ENCODE measurements around the gene AK3.

DNA sequence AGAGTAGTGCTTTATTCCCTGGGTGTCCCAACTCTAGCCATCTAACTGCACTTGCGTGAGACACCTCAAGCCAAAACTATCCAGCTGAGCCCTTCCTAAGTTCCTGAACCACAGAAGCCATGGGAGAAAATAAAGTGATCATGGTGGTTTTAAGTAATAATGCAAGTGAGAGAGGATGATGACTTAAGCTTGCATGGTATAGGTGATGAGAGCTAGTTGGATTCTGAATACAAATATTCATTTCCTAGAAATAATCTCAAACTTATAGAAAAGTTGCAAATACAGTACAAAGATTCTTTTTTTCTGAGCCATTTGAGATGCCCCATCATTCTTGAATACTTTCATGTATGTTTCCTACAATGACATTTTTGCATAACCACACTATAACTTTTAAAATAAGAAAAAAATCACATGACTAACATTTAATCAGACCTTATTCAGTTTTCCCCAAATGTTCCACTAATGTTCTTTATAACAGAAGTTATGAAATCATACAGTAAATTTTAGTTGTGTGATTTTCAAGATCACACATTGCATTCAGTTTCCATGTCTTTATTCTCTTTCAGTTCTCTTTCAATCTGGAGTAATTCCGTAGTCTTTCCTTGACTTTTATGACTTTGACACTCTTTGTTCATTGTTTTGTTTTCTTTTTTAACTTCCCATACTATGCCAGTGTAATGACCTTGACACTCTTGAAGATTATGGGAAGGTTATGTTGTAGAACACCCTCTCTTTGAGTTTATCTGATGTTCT lies 5.5 kb upstream of the AK3 start:
- TF ChIP-seq U2AF2 (optimal IDR thresholded peaks at IDR 0.05; ENCODE audit: low read depth, low read length) (no peak), ETV6 (IDR thresholded peaks at IDR 0.05; ENCODE audit: borderline replicate concordance in 1 of 2, low read depth in 2 of 2, low read length in 1 of 2) (no peak), ETV6 (CRISPR knock-in tag; IDR thresholded peaks at IDR 0.05; ENCODE audit: borderline replicate concordance) (no peak), TBP (optimal IDR thresholded peaks at IDR 0.05; ENCODE audit: low read depth, low read length) (no peak), ZZZ3 (IDR thresholded peaks at IDR 0.05) (no peak), EP300 (IDR thresholded peaks at IDR 0.05; ENCODE audit: low read length) (no peak), NFYB (IDR thresholded peaks at IDR 0.05; ENCODE audit: extremely low read depth, insufficient read length) (no peak), ZNF79 (CRISPR knock-in tag; IDR thresholded peaks at IDR 0.05; ENCODE audit: low read depth) (no peak), BMI1 (IDR thresholded peaks at IDR 0.05; ENCODE audit: low read length) (no peak), FOXK2 (conservative IDR thresholded peaks at IDR 0.05 in 1 of 2, IDR thresholded peaks at IDR 0.05 in 1 of 2; ENCODE audit: low read depth in 2 of 2) (no peak), NFIC (IDR thresholded peaks at IDR 0.05) (no peak)
- TF ChIP-seq, protein P1, sequence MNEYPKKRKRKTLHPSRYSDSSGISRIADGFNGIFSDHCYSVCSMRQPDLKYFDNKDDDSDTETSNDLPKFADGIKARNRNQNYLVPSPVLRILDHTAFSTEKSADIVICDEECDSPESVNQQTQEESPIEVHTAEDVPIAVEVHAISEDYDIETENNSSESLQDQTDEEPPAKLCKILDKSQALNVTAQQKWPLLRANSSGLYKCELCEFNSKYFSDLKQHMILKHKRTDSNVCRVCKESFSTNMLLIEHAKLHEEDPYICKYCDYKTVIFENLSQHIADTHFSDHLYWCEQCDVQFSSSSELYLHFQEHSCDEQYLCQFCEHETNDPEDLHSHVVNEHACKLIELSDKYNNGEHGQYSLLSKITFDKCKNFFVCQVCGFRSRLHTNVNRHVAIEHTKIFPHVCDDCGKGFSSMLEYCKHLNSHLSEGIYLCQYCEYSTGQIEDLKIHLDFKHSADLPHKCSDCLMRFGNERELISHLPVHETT (CRISPR knock-in tag; conservative IDR thresholded peaks at IDR 0.05 in 1 of 2, IDR thresholded peaks at IDR 0.05 in 1 of 2) = no peak
- TF ChIP-seq, protein P2, sequence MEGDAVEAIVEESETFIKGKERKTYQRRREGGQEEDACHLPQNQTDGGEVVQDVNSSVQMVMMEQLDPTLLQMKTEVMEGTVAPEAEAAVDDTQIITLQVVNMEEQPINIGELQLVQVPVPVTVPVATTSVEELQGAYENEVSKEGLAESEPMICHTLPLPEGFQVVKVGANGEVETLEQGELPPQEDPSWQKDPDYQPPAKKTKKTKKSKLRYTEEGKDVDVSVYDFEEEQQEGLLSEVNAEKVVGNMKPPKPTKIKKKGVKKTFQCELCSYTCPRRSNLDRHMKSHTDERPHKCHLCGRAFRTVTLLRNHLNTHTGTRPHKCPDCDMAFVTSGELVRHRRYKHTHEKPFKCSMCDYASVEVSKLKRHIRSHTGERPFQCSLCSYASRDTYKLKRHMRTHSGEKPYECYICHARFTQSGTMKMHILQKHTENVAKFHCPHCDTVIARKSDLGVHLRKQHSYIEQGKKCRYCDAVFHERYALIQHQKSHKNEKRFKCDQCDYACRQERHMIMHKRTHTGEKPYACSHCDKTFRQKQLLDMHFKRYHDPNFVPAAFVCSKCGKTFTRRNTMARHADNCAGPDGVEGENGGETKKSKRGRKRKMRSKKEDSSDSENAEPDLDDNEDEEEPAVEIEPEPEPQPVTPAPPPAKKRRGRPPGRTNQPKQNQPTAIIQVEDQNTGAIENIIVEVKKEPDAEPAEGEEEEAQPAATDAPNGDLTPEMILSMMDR (IDR thresholded peaks at IDR 0.05 in 2 of 3, conservative IDR thresholded peaks at IDR 0.05 in 1 of 3; ENCODE audit: insufficient read depth in 2 of 3, low read depth in 1 of 3, low read length in 3 of 3) = no peak

Measured in K562 (cell line).